Naive thymus-derived CD4-positive, alpha-beta T cell (primary cell): ENCODE measurements around the gene TMEM86B. TPM values are rescaled to one million over a fixed set of nuclear protein-coding genes. Genes with fewer than 3 reads are reported as not detected.

Experiments used
- ATAC-seq: fragments of 150-1000 bp; cut with Tn5 transposase; 2 replicates; pipeline ENCODE4 v1.10.0; 2021; ENCODE audit warnings: mild to moderate bottlenecking, moderate library complexity
- CTCF ChIA-PET: fragments of 350-600 bp; sonication (Branson Sonifier 250); formaldehyde crosslinking; loops from one replicate; lab custom pipeline; 2021; ENCODE audit warnings: antibody characterized with exemption; lab: Charles Lee
- POLR2A ChIA-PET: fragments of 350-600 bp; sonication (Branson Sonifier 250); formaldehyde crosslinking; loops from one replicate; lab custom pipeline; 2021; ENCODE audit warnings: antibody characterized with exemption, inconsistent platforms; lab: Charles Lee
- DNase-seq, 9 donors: peaks; one replicate each; pipeline versions ENCODE4 v3.0.0 to v3.0.0-alpha.2; 2020 to 2022; ENCODE audit warnings: mixed read lengths in 1 of 9
- H3K27ac ChIP-seq: one replicate; pipeline ENCODE4 v1.7.0; 2013; ENCODE audit warnings: mild to moderate bottlenecking, low read depth, low read length, moderate library complexity
- H3K27me3 ChIP-seq, 2 donors: one replicate each; pipeline ENCODE4 v1.7.0; 2013; ENCODE audit warnings: low read length in 2 of 2, mild to moderate bottlenecking in 2 of 2, moderate library complexity in 2 of 2; ENCODE audit not compliant: control insufficient read depth in 2 of 2, insufficient read depth in 2 of 2
- H3K36me3 ChIP-seq, 3 experiments: 1 replicate in 2 of 3; 2 replicates in 1 of 3; pipeline ENCODE4 v1.7.0; 2013; ENCODE audit warnings: low read length in 3 of 3, mild to moderate bottlenecking in 3 of 3, moderate library complexity in 1 of 3; ENCODE audit not compliant: insufficient read depth in 3 of 3, control insufficient read depth in 2 of 3
- H3K4me1 ChIP-seq, 2 donors: one replicate each; pipeline ENCODE4 v1.7.0; 2013; ENCODE audit warnings: low read length in 2 of 2, mild to moderate bottlenecking in 2 of 2, moderate library complexity in 1 of 2; ENCODE audit not compliant: control insufficient read depth in 2 of 2, insufficient read depth in 2 of 2
- H3K4me3 ChIP-seq: 2 replicates; pipeline ENCODE4 v1.7.0; 2013; ENCODE audit warnings: mild to moderate bottlenecking, low read length
- H3K9me3 ChIP-seq, 3 experiments: 1 replicate in 2 of 3; 2 replicates in 1 of 3; pipeline ENCODE4 v1.7.0; 2013; ENCODE audit warnings: low read length in 3 of 3; ENCODE audit not compliant: control insufficient read depth in 2 of 3
- H3K27ac Mint-ChIP-seq, 9 donors: one replicate each; pipeline ENCODE4 v1.8.0; 2020 to 2022; ENCODE audit warnings: mixed read lengths in 9 of 9, mild to moderate bottlenecking in 8 of 9, moderate library complexity in 5 of 9, inconsistent platforms in 2 of 9
- H3K27me3 Mint-ChIP-seq, 5 donors: one replicate each; pipeline ENCODE4 v1.8.0; 2021 to 2022; ENCODE audit warnings: mixed read lengths in 5 of 5, mild to moderate bottlenecking in 1 of 5
- H3K36me3 Mint-ChIP-seq, 5 donors: one replicate each; pipeline ENCODE4 v1.8.0; 2020 to 2022; ENCODE audit warnings: mixed read lengths in 5 of 5, mild to moderate bottlenecking in 3 of 5, inconsistent platforms in 1 of 5
- H3K4me1 Mint-ChIP-seq, 7 donors: one replicate each; pipeline ENCODE4 v1.8.0; 2020 to 2022; ENCODE audit warnings: mixed read lengths in 7 of 7, mild to moderate bottlenecking in 3 of 7, inconsistent platforms in 1 of 7
- H3K4me3 Mint-ChIP-seq, 10 donors: one replicate each; pipeline ENCODE4 v1.8.0; 2020 to 2022; ENCODE audit warnings: mild to moderate bottlenecking in 10 of 10, mixed read lengths in 10 of 10, moderate library complexity in 6 of 10, inconsistent platforms in 2 of 10
- H3K9me3 Mint-ChIP-seq, 11 donors: one replicate each; pipeline ENCODE4 v1.8.0; 2020 to 2022; ENCODE audit warnings: mixed read lengths in 11 of 11, mild to moderate bottlenecking in 4 of 11, inconsistent platforms in 1 of 11, moderate library complexity in 1 of 11
- intact Hi-C, 2 donors: fragments of 100-400 bp; cut with micrococcal nuclease; formaldehyde crosslinking; loops; one replicate each; pipeline ENCODE4 v1.15.1; 2023
- polyA plus RNA-seq, 2 donors: library from polyadenylated mRNA; unstranded; fragments of 300-500 nt; fragmentation: Illumina TruSeq; gene quantifications; one replicate each; pipeline ENCODE4 v1.2.3, GENCODE V29; 2021
- total RNA-seq, 6 experiments: library from RNA in 5 of 6; stranded (reverse) in 5 of 6; gene quantifications; 1 replicate in 5 of 6; 2 replicates in 1 of 6; pipeline ENCODE4 v1.2.3 and lab custom pipeline; 2021 to 2026

Gene TMEM86B
- total and polyA plus RNA-seq, 7 experiments from 2014 or later = 1.2 to 24.1 (median 10.5) TPM

DNA sequence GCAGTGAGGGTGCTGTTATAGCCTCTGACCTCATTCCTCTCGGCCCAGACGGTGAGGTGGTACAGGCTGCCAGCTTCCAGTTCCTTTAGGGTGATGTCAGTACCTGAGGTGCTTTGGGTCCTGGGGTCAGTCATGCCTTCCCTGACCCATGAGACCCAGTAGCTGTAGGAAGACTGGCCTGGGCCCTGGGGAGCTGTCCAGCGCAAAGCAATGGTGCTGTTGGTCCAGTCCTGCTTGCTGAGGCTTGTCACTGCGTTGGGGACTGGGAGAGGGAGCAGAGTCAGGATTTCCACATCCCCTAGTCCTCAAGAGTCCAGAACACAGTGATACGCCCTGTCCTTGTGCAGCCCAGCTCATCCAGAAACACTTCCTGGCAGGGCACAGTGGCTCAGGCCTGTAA lies 29.9 kb downstream of the TMEM86B start:
- no peak overlapping the region for H3K27ac Mint-ChIP-seq
- CTCF ChIA-PET = no interaction called here
- no peak for ATAC-seq

DNA sequence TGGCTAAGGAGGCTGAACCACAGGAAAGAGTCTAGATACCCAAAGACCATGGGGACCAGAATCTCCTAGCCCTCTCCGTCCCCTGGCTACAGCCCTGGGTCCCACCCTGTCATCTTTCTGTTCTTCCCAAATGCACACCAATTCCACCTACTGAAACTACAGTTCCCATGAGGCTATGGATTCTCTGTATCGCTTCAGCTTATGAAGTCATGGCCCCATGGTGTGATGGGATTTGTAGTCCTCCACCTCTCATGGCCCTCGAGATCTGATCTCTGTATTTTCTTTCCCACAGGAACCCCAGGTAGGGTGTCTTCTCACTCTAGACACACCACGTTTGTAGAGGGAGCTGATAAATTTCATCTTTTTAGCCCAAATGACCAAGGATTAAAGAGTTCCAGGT lies 31.0 kb downstream of the TMEM86B start:
- ChIA-PET CTCF (interaction anchor here (0.6 to 0.7 kb wide), 2 partner anchors 15 to 221 kb away, joined by 3 to 5 read pairs; no protein-coding TSS in a partner anchor), POLR2A (no interaction called here)
- intact Hi-C loops = no loop called here
- H3K27ac ChIP-seq = no peak overlapping the region
- Mint-ChIP-seq H3K27me3 (peaks cover 6 to 40% (median 19%) of the 10 kb centered on the region in 5 donors), H3K36me3 (peaks cover 0 to 1% (median 0%) of the 10 kb centered on the region in 5 donors), H3K4me1 (peaks cover 0 to 4% (median 0%) of the 10 kb centered on the region in 7 donors), H3K27ac (no peak overlapping the region), H3K4me3 (no peak overlapping the region), H3K9me3 (no peaks in the 10 kb centered on the region)
- no peaks in the 10 kb centered on the region for H3K4me1 ChIP-seq
- H3K36me3 ChIP-seq = no peaks in the 10 kb centered on the region
- no peaks in the 10 kb centered on the region for H3K9me3 ChIP-seq
- ATAC-seq = no peak
- H3K27me3 ChIP-seq = no peaks in the 10 kb centered on the region
- DNase-seq = no peak
- no peak overlapping the region for H3K4me3 ChIP-seq

More for the DNA sequence above, 29.9 kb downstream of the TMEM86B start:
- Histone ChIP-seq H3K27me3 (no peaks in the 10 kb centered on the region), H3K9me3 (no peaks in the 10 kb centered on the region), H3K27ac (no peak overlapping the region), H3K4me1 (no peaks in the 10 kb centered on the region), H3K4me3 (no peak overlapping the region), H3K36me3 (no peaks in the 10 kb centered on the region)
- Mint-ChIP-seq H3K36me3 (peaks cover 0 to 1% (median 0%) of the 10 kb centered on the region in 5 donors), H3K9me3 (no peaks in the 10 kb centered on the region), H3K4me3 (no peak overlapping the region), H3K27me3 (peaks cover 6 to 40% (median 20%) of the 10 kb centered on the region in 5 donors), H3K4me1 (peaks cover 0 to 4% (median 0%) of the 10 kb centered on the region in 7 donors)
- intact Hi-C loops = no loop called here
- DNase-seq = no peak
- POLR2A ChIA-PET = no interaction called here

DNA sequence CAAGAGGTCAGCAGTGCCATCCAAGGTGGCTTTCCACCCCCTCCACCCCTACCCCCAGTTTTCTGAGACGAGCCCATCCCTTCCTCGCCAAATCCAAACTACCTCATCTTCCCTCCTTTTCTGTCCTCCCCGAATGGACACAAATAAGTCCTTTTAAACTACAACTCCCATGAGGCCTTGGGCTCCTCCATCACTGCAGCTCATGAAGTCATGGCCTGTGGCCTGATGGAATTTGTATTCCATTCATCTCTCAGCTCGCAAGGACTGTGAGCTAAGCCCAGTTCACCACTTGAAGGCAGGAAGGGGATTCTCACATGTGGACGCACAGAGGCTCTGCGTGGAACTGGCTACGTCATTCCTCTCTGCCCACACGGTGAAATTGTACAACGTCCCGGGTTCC lies 31.8 kb downstream of the TMEM86B start:
- Histone ChIP-seq H3K36me3 (no peaks in the 10 kb centered on the region), H3K4me1 (no peaks in the 10 kb centered on the region), H3K27me3 (no peaks in the 10 kb centered on the region), H3K27ac (no peak overlapping the region), H3K9me3 (no peaks in the 10 kb centered on the region), H3K4me3 (no peak overlapping the region)
- ChIA-PET CTCF (no interaction called here), POLR2A (no interaction called here)
- H3K27me3 Mint-ChIP-seq = peaks cover 6 to 36% (median 19%) of the 10 kb centered on the region in 5 donors
- intact Hi-C loops = no loop called here
- no peaks in the 10 kb centered on the region for H3K9me3 Mint-ChIP-seq
- peak overlapping the region in 1 of 9 donors; percentile 41 for H3K27ac Mint-ChIP-seq
- H3K4me3 Mint-ChIP-seq = no peak overlapping the region
- H3K4me1 Mint-ChIP-seq = peaks cover 0 to 4% (median 0%) of the 10 kb centered on the region in 7 donors
- DNase-seq = no peak
- ATAC-seq = no peak
- peaks cover 0 to 1% (median 0%) of the 10 kb centered on the region in 5 donors for H3K36me3 Mint-ChIP-seq

DNA sequence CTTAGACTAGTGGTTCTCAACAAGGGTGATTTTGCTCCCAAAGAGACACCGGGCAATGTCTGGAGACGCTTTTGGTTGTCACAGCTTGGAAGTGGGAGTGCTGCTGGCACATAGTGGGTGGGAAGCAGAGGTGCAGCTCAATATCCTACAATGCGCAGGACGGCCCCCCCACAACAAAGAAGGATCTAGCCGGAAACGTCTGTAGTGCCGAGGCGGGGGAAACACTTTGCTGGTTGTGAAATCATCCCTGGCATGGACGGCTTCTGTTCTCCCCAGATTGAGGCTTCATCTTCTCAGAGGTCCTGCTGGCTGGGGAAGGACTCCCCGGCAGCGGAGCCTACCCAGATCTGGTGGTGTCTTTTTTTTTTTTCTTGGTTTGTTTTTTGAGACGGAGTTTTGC lies 35.1 kb downstream of the TMEM86B start:
- intact Hi-C loops = no loop called here
- no peak overlapping the region for H3K4me3 ChIP-seq
- CTCF ChIA-PET = no interaction called here
- H3K36me3 ChIP-seq = no peaks in the 10 kb centered on the region
- no peaks in the 10 kb centered on the region for H3K4me1 ChIP-seq
- H3K4me3 Mint-ChIP-seq = no peak overlapping the region
- ATAC-seq (no peak), DNase-seq (no peak)
- H3K9me3 Mint-ChIP-seq = peaks cover 0 to 1% (median 0%) of the 10 kb centered on the region in 11 donors
- no peaks in the 10 kb centered on the region for H3K36me3 Mint-ChIP-seq
- H3K27ac ChIP-seq = no peak overlapping the region
- no peaks in the 10 kb centered on the region for H3K27me3 ChIP-seq
- POLR2A ChIA-PET = no interaction called here
- no peak overlapping the region for H3K27ac Mint-ChIP-seq
- H3K9me3 ChIP-seq = no peaks in the 10 kb centered on the region
- H3K4me1 Mint-ChIP-seq = peaks cover 0 to 12% (median 4%) of the 10 kb centered on the region in 7 donors
- H3K27me3 Mint-ChIP-seq = peaks cover 0 to 30% (median 4%) of the 10 kb centered on the region in 5 donors

DNA sequence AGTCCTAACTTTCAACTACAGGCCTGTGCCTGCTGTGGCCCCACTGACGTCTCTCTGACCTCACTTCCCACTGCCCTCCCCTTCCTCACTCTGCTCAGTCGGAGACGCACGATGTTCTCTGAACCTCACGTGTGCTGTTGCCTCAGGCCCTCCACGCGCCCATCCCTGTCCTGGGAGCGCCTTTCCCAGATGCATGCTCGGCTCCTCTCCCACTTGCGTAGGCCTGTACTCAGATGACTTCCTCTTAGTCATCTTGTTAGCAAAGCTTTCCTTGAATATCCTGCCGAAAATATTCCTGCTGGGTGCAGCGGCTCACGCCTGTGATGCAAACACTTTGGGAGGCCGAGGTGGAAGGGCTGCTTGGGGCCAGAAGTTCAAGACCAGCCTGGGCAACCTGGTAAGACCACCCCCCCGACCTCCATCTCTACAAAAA lies 39.1 kb downstream of the TMEM86B start:
- ChIA-PET POLR2A (interaction anchor here (0.7 kb wide), 1 partner anchor 27 kb away, joined by 4 read pairs; no protein-coding TSS in a partner anchor), CTCF (no interaction called here)
- DNase-seq (no peak), ATAC-seq (no peak)
- H3K4me1 ChIP-seq = no peaks in the 10 kb centered on the region
- no peak overlapping the region for H3K4me3 ChIP-seq
- no peak overlapping the region for H3K27ac ChIP-seq
- H3K27me3 ChIP-seq = no peaks in the 10 kb centered on the region
- Mint-ChIP-seq H3K36me3 (no peaks in the 10 kb centered on the region), H3K9me3 (peaks cover 0 to 2% (median 0%) of the 10 kb centered on the region in 11 donors), H3K4me1 (peaks cover 0 to 18% (median 5%) of the 10 kb centered on the region in 7 donors), H3K27ac (peak overlapping the region in 1 of 9 donors; percentile 79), H3K27me3 (peaks cover 4 to 43% (median 7%) of the 10 kb centered on the region in 5 donors), H3K4me3 (peak overlapping the region in 2 of 10 donors; percentile 68 to 81)
- no peaks in the 10 kb centered on the region for H3K36me3 ChIP-seq
- H3K9me3 ChIP-seq = no peaks in the 10 kb centered on the region
- intact Hi-C loops = no loop called here

DNA sequence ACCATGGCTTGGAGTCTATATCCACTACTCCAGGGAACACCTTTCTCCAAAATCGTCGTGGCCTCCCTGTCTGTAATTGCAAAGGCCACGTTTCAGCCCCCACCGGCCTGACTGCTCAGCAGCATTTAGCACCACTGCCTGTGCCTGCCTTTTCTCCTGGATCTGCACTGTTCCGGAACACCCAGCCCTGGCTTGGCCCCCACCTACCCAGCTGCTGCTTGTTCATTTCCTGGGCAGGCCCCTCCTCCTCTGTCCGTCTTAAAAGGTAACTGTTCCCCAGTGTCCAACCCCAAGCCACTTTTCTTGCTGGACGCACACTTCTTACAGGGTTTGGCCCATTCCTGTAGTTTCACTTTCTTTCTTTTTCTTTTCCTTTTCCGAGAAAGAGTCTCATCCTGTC lies 39.9 kb downstream of the TMEM86B start:
- POLR2A ChIA-PET = no interaction called here

DNA sequence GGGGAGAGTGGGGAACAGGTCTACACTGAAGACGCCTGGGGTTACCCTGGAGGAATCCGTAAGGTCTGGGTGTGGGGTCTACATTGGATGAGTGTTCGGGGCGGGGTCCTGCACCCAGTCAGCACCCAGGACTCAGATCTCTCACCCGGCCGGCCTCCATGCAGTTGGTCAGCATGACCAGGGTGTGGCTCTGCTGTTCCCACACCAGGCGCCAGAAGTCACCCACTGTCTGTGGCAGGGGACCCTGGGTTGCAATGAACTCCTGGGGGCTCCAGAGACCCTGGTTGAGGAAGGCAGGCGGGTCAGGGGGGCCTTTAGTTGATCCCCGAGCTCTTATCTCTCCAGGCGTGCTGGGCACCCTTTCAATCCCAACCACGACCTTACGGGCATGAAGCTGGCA lies 42.5 kb downstream of the TMEM86B start:
- DNase-seq (no peak), ATAC-seq (no peak)
- no peaks in the 10 kb centered on the region for H3K36me3 ChIP-seq
- ChIA-PET POLR2A (no interaction called here), CTCF (no interaction called here)
- peaks cover under 1 to 8% of the 10 kb centered on the region in 2 donors for H3K27me3 ChIP-seq
- intact Hi-C loops = no loop called here
- no peak overlapping the region for H3K27ac ChIP-seq
- no peak overlapping the region for H3K4me3 Mint-ChIP-seq
- no peaks in the 10 kb centered on the region for H3K36me3 Mint-ChIP-seq
- H3K4me1 Mint-ChIP-seq = peaks cover 0 to 18% (median 6%) of the 10 kb centered on the region in 7 donors
- no peaks in the 10 kb centered on the region for H3K4me1 ChIP-seq
- H3K27ac Mint-ChIP-seq = no peak overlapping the region
- peaks cover 0 to 2% (median 0%) of the 10 kb centered on the region in 11 donors for H3K9me3 Mint-ChIP-seq
- H3K4me3 ChIP-seq = no peak overlapping the region
- no peaks in the 10 kb centered on the region for H3K9me3 ChIP-seq
- peaks cover 12 to 44% (median 27%) of the 10 kb centered on the region in 5 donors for H3K27me3 Mint-ChIP-seq

More for the DNA sequence above, 39.9 kb downstream of the TMEM86B start:
- peaks cover 4 to 46% (median 11%) of the 10 kb centered on the region in 5 donors for H3K27me3 Mint-ChIP-seq
- DNase-seq = no peak
- intact Hi-C loops = no loop called here
- peaks cover 0 to 18% (median 5%) of the 10 kb centered on the region in 7 donors for H3K4me1 Mint-ChIP-seq
- H3K27me3 ChIP-seq = no peaks in the 10 kb centered on the region
- H3K4me3 ChIP-seq = no peak overlapping the region
- H3K27ac ChIP-seq = no peak overlapping the region
- peak overlapping the region in 5 of 10 donors; percentile 9 to 81 (median 46) for H3K4me3 Mint-ChIP-seq
- no peaks in the 10 kb centered on the region for H3K4me1 ChIP-seq
- no peaks in the 10 kb centered on the region for H3K9me3 ChIP-seq
- peak overlapping the region in 3 of 9 donors; percentile 32 to 79 (median 55) for H3K27ac Mint-ChIP-seq
- no peak for ATAC-seq
- CTCF ChIA-PET = no interaction called here
- H3K9me3 Mint-ChIP-seq = peaks cover 0 to 2% (median 0%) of the 10 kb centered on the region in 11 donors
- no peaks in the 10 kb centered on the region for H3K36me3 Mint-ChIP-seq
- no peaks in the 10 kb centered on the region for H3K36me3 ChIP-seq
